ENCODE results near the gene SMURF2. TPM values are rescaled to one million over a fixed set of nuclear protein-coding genes. Genes with fewer than 3 reads are reported as not detected.

Gene SMURF2
- total RNA-seq, 1 experiment from 2014 or later, result 127 TPM

- intact Hi-C loops (cut with micrococcal nuclease), result no loop called here
These were observed 8.1 kb downstream of the SMURF2 start for GRCh38 chr17:64653985-64654355.

More at GRCh38 chr17:64653985-64654355, 8.1 kb downstream of the SMURF2 start:
- H3K27ac ChIP-seq (ENCODE audit: low read depth, low read length), result peak overlapping the region; percentile 17; the same call in 1 of the 2 replicates
- H3K27me3 ChIP-seq (ENCODE audit: insufficient read depth, low read length), result no peaks in the 10 kb centered on the region
- peak overlapping the region; percentile 11 for H3K4me2 ChIP-seq (ENCODE audit: low read length)
- RAD21 ChIA-PET (ENCODE audit: low non-redundant PET in 1 of 2, low total read pairs in 2 of 2, uncharacterized antibody in 2 of 2, unreplicated experiment in 2 of 2), result no interaction called here
- H3K9me2 ChIP-seq (ENCODE audit: insufficient read depth), result no peaks in the 10 kb centered on the region
- POLR2A ChIA-PET, result interaction anchor here (1.2 to 1.8 kb wide), 3 partner anchors 50 to 149 kb away, joined by 4 to 5 read pairs (median 4); no protein-coding TSS in a partner anchor
- CTCF ChIA-PET, result no interaction called here
- H3K9me3 ChIP-seq (ENCODE audit: control insufficient read depth in 1 of 2, insufficient read depth in 1 of 2, low read depth in 1 of 2, low read length in 2 of 2), result 0 out of 4 replicates have a peak, but pooled peaks cover 0 to 3% of the 10 kb centered on the region in 2 experiments
- H3K4me1 ChIP-seq (ENCODE audit: control insufficient read depth in 1 of 2, insufficient read depth in 2 of 2, low read length in 2 of 2), result peaks cover 80 to 96% of the 10 kb centered on the region in 2 experiments
- TF ChIP-seq ZBTB33 (IDR thresholded peaks at IDR 0.05; ENCODE audit: extremely low read depth, insufficient replicate concordance, low read length), result no peak
- TF ChIP-seq FOSL1 (IDR thresholded peaks at IDR 0.05; ENCODE audit: low read depth), result no peak
- no peak for TF ChIP-seq RAD21 (IDR thresholded peaks at IDR 0.05; ENCODE audit: low read depth)
- no peak for TF ChIP-seq REST (IDR thresholded peaks at IDR 0.05; ENCODE audit: low read depth)
- TF ChIP-seq POLR2A (IDR thresholded peaks at IDR 0.05; ENCODE audit: borderline replicate concordance, extremely low read depth, insufficient read depth, insufficient read length), result no peak
- 0 out of 2 replicates have a peak, but pooled peaks have one; percentile 5 for TF ChIP-seq MAX (IDR thresholded peaks at IDR 0.05)
- no peak for TF ChIP-seq ZNF274 (IDR thresholded peaks at IDR 0.05; ENCODE audit: low read depth, low read length)
- TF ChIP-seq CBX3 (IDR thresholded peaks at IDR 0.05; ENCODE audit: low read depth), result no peak
- DNase-seq (ENCODE audit: low read depth, low spot score), result no peak
- H2AFZ ChIP-seq (ENCODE audit: low read depth, low read length, poor library complexity, severe bottlenecking), result no peak overlapping the region
- no peak overlapping the region for H3K4me3 ChIP-seq (replicated peaks in 1 of 2; ENCODE audit: low read depth in 1 of 2, low read length in 2 of 2)
- H4K20me1 ChIP-seq (ENCODE audit: insufficient read depth), result peaks cover 10% of the 10 kb centered on the region; the same call in 1 of the 2 replicates
- 0 out of 2 replicates have a peak overlapping the region, but pooled peaks have one; percentile 2 for H3K9ac ChIP-seq (ENCODE audit: low read length)
- ATAC-seq, result no peak
- H3K79me2 ChIP-seq (ENCODE audit: insufficient read depth, low read length), result peaks cover 100% of the 10 kb centered on the region
- BruUV-seq (replicated peaks), result no TSS peak
- H3K36me3 ChIP-seq (ENCODE audit: control insufficient read depth in 1 of 2, insufficient read depth in 2 of 2, low read length in 2 of 2), result peaks cover 0 to 21% of the 10 kb centered on the region in 2 experiments; a peak in 2 of 4 replicates

Measured in HCT116 (cell line).